Activated CD8-positive, alpha-beta memory T cell treated with anti-CD3 and anti-CD28 coated beads for 36 hours (primary cell): Measurements from ENCODE around the gene DARS1. TPM values are rescaled to one million over a fixed set of nuclear protein-coding genes. Genes with fewer than 3 reads are reported as not detected.

ENCODE experiments used
- CTCF ChIA-PET: fragments of 350-600 bp; sonication (Branson Sonifier 250); formaldehyde crosslinking; loops from one replicate; lab custom pipeline; 2021; ENCODE audit warnings: antibody characterized with exemption; lab: Charles Lee
- POLR2A ChIA-PET: fragments of 350-600 bp; sonication (Branson Sonifier 250); formaldehyde crosslinking; loops from one replicate; lab custom pipeline; 2021; ENCODE audit warnings: antibody characterized with exemption; lab: Charles Lee
- total RNA-seq, 2 experiments: library from RNA; stranded (reverse); gene quantifications; one replicate each; pipeline ENCODE4 v1.2.3, GENCODE V29; 2021

The DARS1 gene
- total RNA-seq, 2 experiments from 2014 or later: 159 to 160 TPM

DNA sequence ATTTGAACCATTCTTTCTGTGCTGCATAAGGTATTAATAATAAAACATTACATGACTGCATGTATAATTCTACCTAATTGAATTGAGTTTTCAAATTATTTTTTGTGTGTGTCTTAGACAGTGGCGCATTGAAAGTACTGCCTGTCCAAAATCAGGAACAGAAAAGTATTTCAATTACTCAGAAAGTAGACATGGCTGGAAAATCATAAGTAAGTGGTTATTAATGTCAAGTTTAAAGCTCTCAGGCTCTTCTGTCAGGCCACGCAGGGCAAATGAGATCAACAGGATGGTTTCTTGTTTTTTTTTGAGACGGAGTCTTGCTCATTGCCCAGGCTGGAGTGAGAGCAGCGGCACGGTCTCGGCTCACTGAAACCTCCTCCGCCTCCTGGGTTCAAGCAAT, 32.4 kb upstream of the DARS1 start:
- CTCF ChIA-PET: no interaction called here
- POLR2A ChIA-PET: no interaction called here

DNA sequence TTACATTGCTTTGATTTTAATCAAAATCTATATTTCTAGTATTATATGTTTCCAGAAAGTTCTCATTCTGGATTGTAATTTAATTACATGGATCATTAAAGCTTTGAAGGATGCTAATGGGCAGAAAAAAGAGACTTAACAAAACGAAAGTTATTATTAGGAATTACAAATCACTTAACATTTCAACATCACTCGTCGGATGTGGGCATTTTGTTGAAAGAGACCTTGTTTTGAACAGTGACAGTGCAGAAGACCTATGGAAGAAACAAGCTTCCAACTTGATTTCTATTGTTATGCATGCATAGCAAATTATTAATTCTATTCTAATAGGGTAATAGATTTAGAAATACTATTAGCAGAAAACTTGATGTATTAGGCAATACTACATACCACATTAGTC, 31.4 kb upstream of the DARS1 start:
- CTCF ChIA-PET: interaction anchor here (0.6 kb wide), 1 partner anchor 114 kb away, joined by 3 read pairs; no protein-coding TSS in a partner anchor
- POLR2A ChIA-PET: no interaction called here

DNA sequence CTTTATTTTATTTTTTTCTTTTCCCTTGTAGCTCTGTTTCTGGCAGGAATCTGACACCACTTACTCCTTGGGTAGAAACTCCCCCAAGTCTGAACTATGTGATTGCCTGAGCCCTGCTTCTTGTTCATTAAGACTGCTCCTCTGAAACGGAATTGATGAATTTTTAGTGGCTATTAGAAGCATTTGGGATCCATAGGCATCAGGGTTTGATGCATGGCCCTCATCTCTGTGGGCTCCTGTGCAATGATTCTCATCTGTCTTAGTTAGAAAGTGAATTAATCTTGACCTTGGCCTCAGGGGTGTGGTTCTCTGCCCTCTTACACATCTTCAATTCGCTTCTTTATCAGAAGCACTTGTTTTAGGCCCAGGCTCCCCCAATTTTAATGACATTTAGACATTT, 31.0 kb upstream of the DARS1 start:
- CTCF ChIA-PET: interaction anchor here (0.6 kb wide), 2 partner anchors 115 to 138 kb away, joined by 3 read pairs; no protein-coding TSS in a partner anchor
- POLR2A ChIA-PET: no interaction called here

DNA sequence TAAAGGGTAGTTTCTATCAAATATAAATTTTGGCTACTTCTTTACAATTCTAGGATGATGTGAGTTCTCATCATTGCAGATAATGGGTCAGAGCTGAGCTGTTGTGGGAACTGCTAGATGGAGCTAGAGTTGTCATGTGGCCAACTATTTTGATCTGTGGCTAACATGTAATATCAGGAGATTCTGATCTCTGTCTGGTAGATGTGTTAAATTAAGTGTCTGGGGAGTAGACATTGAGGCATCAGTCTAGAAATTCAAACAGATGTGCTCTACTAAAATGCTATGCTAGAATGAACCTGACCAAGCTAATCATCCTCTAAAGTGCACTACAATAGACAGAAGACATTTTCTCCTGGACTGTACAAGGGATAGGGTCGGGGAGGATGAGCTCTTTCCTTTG, 30.3 kb upstream of the DARS1 start:
- CTCF ChIA-PET: interaction anchor here (0.6 kb wide), 2 partner anchors 102 to 137 kb away, joined by 3 read pairs; no protein-coding TSS in a partner anchor
- POLR2A ChIA-PET: no interaction called here

DNA sequence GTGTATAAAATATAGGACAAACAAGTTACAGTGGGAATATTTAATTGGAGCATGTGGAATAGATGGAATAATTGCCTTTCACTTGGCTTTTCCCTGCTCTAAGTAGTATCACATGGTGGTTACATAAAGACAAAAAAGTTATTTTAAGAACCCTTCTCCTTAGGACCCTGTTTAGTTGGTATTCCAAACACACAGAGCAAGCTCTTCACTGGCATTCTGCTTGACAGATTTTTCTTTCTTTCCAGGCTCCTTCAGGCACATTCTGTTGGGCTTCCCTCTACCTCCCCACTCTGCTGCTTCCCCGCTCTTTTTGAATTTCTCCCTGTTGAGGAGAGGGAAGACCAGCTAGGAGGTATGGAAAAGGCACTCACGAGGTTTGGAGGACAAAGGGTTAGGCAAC, 29.0 kb upstream of the DARS1 start:
- CTCF ChIA-PET: no interaction called here
- POLR2A ChIA-PET: no interaction called here

DNA sequence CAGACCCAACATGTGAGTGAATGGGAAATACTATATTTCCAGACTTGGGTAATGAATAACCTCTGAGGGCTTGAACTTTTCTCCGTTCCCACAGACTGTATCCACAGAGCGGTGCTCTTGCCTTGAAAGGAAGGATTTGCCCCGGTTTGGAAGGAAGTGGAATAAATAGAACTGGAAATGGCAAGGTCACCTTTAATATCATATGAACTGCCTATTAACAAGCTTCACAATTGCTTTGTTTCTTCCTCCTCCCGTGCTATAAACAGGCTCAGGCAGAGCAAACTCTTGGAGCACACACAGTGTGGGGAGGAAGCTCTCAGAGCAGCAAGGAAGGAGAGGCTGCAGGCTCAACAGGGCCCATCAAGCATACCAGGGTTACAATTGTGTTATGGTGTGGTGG, 28.5 kb upstream of the DARS1 start:
- ChIA-PET CTCF (interaction anchor here (0.6 kb wide), 1 partner anchor 65 kb away, joined by 3 read pairs; no protein-coding TSS in a partner anchor), POLR2A (no interaction called here)

DNA sequence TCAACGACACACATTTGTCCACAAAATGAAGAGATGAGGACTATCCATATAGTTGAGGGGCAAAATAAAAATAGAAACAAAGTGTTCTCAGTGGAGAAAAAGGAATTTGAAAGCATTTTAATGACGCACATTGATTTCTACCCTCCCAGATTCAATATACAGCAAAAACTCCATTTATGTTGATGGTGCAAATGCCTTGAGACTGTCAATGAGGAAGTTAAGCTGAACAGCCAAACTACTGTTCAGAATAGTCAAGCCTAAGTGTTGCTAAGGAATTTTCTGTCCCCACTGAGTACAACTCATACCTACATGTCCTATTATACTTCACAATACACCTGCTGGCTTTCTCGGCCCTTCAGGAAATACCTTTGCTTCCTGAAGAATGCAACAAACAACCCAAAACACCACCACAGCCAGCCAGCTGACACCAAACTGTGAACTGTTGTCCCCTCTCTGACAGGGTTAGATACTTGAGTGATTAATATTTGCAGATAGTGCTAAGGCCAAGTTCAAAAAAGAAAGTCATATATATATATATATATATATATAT, 27.8 kb upstream of the DARS1 start:
- CTCF ChIA-PET: interaction anchor here (0.6 kb wide), 1 partner anchor 64 kb away, joined by 3 read pairs; no protein-coding TSS in a partner anchor

DNA sequence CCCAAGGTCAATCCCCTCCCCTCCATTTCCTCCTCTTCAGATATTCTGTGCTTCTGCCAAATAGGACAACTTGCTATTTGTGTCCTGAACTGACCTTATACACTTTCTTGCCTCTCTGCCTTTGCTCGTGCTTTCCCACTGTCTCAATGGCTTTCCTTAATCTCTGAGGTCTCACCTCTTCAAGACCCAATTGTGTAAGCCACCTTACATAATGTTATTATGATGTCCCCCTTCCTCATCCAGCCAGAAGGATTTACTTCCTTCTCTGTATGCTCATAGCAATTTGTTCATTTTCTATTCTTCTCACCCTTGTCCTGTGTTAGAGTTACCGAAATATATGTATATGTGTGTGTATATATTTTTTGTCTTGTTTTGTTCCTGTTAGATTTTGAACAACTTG, 26.9 kb upstream of the DARS1 start:
- ChIA-PET POLR2A (no interaction called here), CTCF (no interaction called here)

More for the DNA sequence above, 27.8 kb upstream of the DARS1 start:
- POLR2A ChIA-PET: no interaction called here

DNA sequence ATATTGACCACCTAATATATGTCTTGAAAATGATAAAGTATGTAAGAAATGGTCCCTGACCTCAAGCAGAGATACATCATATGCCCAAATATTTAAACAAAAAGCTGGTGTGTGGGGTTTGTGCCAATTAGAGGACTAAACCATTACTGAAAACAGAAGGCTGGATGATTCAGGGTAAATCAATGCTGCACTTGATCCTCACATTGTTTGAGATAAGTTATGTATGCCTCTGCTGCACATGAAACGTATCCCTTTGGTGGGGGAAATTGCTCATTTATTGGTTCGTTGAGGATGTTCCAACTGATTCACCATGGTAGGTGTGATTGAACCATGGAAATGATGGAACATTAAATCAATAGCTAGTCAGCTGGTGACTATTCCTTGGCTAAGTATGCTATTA, 24.7 kb upstream of the DARS1 start:
- ChIA-PET CTCF (no interaction called here), POLR2A (no interaction called here)

DNA sequence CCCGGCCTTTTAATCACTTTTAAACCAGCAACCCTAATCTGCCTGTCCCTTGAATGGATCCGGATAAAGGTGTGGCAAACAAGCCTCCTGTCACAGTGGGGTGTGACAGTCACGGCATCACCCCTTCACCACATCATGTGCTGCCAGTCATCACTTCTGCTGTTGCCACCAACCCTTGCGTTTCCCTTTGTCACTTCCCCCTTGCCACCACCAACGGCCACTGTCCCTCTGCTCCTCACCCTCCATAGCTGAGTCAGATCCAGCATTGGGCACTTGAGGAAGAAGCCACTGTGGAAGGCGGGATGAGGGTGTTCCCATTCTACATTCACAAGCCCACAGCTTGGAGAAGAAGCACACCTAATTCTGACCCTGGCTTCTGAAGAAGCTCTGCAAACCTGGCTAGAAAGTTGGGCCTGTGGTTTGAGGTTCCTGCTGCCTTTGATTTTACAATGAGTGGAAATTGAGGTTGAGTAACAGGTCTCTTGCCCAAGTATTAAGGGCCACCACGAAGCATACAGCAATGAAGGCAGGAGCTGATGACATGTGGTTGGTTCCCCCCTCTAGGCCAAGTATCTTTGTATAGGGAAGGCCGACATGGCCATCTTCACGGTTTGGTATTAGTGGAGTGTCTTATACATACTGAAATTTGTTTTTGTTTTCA, 22.9 kb upstream of the DARS1 start:
- ChIA-PET CTCF (interaction anchor here (0.6 kb wide), 1 partner anchor 76 kb away, joined by 3 read pairs; no protein-coding TSS in a partner anchor), POLR2A (interaction anchor here (1.0 to 1.1 kb wide), 2 partner anchors 23 to 319 kb away, joined by 4 read pairs; partner anchors contain the start of gene DARS1)

DNA sequence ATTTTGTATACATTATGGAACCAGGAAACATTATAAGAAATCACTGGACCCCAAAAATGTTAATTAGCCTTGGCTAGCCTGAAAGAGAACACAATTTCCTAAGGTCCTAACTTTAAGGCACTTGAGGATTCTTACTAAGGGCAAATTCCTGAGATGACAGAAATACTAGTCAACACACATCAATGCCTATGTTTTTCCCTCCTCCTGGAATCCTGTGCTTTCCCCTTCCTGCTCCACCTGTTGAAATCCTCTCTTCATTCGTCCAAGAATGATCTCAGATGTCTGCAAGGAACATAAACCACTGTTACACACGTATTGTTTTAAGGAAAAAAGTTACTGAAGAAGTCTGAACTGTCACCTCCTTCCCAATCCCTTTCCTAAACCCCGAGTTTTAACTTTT, 21.2 kb upstream of the DARS1 start:
- ChIA-PET CTCF (no interaction called here), POLR2A (no interaction called here)

DNA sequence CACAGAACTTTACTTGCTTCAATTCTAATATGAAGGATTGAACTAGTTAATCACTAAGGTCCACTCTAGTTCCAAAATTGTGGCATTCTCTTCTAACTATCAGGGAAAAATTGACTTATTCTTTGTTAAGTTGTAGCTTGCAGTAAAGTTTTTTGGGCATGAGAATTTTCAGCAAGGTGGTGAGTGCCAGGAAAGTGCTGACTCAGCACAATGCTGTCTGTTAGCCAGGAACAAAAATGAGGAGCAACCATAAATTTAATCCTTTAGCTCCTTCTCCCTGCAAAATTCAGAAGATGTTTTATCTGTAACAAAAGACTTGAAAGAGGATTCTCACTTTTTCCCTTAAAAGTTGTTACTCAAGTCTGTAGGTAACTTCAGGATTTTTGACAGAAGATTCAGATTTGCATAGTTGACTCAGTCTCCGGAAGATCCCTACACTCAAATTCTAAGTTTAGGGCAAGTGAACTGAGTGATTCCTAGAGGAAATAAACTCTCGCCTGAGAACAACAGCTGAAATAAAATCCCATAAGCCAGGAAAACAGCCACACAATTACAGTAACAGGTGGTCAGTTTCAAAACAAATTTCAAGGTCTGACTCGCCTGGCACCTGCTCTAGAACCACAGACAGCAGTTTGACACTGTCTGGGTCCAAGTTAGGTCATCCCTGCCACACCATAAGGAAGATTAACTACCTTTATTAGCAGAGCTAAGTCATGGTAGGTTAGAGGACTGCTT, 20.2 kb upstream of the DARS1 start:
- ChIA-PET POLR2A (no interaction called here), CTCF (no interaction called here)

DNA sequence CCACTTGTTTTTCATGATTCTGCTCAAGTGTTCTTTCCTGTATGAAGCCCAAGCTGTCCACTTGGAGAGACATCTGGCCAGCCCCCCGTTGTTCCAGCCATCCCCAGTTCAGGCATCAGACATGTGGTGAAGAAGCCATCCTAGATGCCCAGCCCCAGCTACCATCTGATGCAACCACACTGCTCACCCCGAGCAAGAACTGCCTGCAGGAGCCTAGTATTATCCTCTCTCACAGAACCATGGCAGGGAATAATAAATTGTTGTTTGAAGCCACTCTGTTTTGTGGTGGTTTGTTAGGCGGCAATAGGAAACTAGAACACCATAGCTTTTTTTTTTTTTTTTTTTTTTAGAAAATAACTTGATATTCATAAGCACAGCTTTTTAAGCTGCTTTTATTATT, 19.5 kb upstream of the DARS1 start:
- CTCF ChIA-PET: no interaction called here

DNA sequence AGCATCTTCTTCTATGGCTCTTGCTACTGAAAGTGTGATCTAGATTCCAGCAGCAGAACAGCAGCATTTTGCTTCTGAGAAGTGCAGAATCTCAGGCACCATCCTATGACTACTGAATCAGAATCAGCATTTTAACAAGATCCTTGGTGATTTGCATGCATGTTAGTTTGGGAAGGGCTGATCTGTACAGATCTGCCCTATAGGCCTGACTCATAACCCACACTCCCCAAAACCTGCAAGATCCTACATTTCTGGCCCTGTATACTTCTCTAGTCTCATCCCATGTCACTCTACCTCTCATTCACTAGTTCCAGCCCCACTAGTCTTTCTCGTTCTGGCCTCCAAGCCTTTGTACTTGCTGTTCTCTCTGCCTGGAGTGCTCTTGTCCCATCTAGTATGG, 15.7 kb upstream of the DARS1 start:
- ChIA-PET POLR2A (no interaction called here), CTCF (no interaction called here)

More for the DNA sequence above, 19.5 kb upstream of the DARS1 start:
- POLR2A ChIA-PET: no interaction called here

DNA sequence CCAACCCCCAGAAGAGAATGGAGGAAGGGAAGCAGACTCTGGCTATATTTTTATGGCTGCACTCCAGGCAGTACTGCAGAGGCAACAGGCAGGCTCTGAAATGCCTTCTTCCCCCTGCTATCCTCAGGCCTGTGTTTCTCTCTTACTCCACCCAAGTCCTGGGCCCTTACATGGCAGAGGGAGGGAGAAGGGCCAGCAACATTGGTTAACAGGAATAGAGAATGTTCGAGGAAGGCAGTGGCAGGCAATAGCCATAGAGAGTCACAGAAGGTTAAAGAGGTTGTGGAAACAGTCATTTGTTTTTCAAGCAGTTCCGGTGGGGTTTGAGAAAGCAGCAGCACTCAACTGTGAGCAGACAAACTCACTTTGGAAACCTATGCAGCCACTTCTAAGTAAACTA, 15.1 kb upstream of the DARS1 start:
- POLR2A ChIA-PET: no interaction called here
- CTCF ChIA-PET: no interaction called here

DNA sequence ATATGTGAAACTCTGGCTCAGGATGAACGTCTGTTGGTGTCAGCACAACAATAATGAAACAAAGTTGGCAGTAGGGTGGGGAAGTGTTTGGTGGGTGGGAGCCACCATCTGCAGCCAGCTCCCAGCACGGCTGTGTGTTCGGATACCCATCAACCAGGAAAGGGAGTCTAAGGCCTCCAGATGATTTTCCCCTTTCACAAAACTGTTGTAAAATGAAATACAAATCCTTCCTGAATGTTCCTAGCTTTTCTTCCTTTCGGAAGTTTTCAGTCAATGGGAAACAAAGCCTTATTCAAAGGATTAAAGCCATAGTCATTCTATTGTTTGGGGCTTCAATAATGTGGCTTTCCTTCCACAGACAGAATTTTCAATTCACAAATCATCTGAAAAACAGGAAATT, 14.5 kb upstream of the DARS1 start:
- CTCF ChIA-PET: no interaction called here

DNA sequence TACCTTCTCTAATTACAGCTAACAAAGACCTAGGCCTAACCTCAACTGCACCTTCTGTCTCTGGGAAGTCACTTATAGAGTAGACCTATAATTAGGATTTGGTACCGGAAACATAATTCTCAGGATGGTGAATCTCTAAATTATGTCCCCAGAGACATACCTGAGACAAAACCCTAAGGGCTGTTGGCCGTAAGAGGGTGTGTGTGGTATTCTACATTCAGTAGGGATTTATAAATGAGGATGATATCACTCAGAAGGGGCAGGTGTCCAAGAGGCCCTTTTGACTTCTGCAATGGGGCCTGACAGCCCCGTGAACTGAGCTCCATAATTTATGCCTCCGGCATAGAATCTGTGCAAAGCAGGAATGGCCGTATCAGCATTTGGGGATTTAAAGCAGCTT, 13.5 kb upstream of the DARS1 start:
- CTCF ChIA-PET: no interaction called here

More for the DNA sequence above, 14.5 kb upstream of the DARS1 start:
- POLR2A ChIA-PET: interaction anchor here (0.7 kb wide), 1 partner anchor 36 kb away, joined by 10 read pairs; no protein-coding TSS in a partner anchor

DNA sequence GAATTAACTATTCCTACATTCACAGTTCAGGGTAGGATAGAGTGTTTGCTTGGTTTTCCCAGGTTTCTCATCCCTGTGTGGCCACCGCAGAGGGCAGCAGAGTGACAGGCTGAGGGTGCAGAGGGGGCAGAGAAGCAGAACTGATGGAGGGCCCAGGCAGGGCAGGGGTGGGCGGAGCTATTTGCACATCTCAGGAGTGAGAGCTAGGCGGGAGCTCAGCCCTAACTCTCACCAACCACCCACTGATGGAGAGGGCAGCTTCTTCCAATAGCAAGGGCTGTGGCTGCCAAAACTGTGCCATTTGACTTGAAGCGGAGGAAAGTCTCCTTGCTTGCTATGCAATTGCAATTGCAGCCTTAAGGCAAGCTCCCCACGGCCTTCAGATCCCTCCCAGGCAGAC, 12.0 kb upstream of the DARS1 start:
- ChIA-PET CTCF (no interaction called here), POLR2A (interaction anchor here (1.2 kb wide), 1 partner anchor 59 kb away, joined by 3 read pairs; no protein-coding TSS in a partner anchor)

More for the DNA sequence above, 13.5 kb upstream of the DARS1 start:
- POLR2A ChIA-PET: no interaction called here

DNA sequence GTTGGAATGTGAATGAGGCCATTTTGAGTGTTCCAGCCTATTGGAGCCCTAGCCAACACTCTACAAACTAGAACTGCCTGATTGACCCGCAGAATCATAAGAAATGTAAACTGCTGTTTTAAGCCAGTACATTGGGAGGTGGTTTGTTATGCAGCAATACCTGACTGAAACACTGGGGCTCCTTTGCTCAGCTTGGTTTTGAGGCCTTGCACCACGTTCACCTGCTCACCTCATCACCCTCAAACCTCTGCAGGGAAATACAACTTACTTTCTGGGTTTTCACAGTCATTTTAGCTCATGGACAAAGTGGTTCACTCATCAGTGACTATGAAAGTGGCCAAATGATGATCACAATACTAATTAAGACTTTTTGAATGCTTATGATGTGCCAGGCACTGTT, 10.9 kb upstream of the DARS1 start:
- POLR2A ChIA-PET: interaction anchor here (1.2 kb wide), 1 partner anchor 60 kb away, joined by 3 read pairs; no protein-coding TSS in a partner anchor

DNA sequence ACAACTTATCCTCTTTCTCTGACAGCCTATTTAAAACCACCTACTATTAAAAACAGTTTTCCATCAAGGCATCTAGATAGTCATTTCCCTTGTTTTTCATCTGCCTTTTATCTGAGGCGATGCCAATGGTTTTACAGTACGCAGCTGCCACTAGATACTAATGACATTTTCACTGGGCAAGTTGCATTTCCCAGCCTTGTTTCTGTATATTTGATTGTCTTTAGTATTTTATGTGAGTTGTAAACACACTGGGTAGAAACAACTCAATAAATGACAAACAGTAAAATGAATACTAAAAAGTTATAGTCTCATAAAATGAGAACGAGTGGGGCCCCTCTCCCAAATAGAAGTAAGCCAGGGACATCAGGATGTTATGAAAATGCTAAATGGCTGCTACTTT, 8.9 kb upstream of the DARS1 start:
- CTCF ChIA-PET: interaction anchor here (0.6 kb wide), 1 partner anchor 50 kb away, joined by 3 read pairs; no protein-coding TSS in a partner anchor
- POLR2A ChIA-PET: no interaction called here

More for the DNA sequence above, 10.9 kb upstream of the DARS1 start:
- CTCF ChIA-PET: no interaction called here
